Midbrain (tissue), 1 donor: Measurements from ENCODE around the gene HOXD11.

Experiments
- DNase-seq: peaks from one replicate; lab custom pipeline; 2025; lab: John Stamatoyannopoulos, UW

The HOXD11 gene

GRCh38 chr2:176105730-176106580 is 1.1 kb upstream of the HOXD11 start:
- DNase-seq, result no peak

- DNase-seq, result no peak
These were observed 676 bp downstream of the HOXD11 start for GRCh38 chr2:176107731-176108181.

- no peak for DNase-seq
These were observed 2.3 kb downstream of the HOXD11 start for GRCh38 chr2:176109192-176109901.

GRCh38 chr2:176109946-176110345 is 2.9 kb downstream of the HOXD11 start:
- DNase-seq, result no peak

GRCh38 chr2:176110415-176111308 is 3.6 kb downstream of the HOXD11 start:
- no peak for DNase-seq

- DNase-seq, result no peak
These were observed 4.2 kb downstream of the HOXD11 start for GRCh38 chr2:176111309-176111663.

- no peak for DNase-seq
These were observed 4.8 kb downstream of the HOXD11 start for GRCh38 chr2:176111846-176112374.

GRCh38 chr2:176112375-176113302 is 5.6 kb downstream of the HOXD11 start:
- no peak for DNase-seq

- no peak for DNase-seq
These were observed 7.2 kb downstream of the HOXD11 start for GRCh38 chr2:176114120-176114929.

- DNase-seq, result no peak
These were observed 8.0 kb downstream of the HOXD11 start for GRCh38 chr2:176114930-176115625.

- DNase-seq, result no peak
These were observed 9.1 kb downstream of the HOXD11 start, which contains the start of gene HOXD10 for GRCh38 chr2:176115883-176116813. HOXD10 (plus strand) TSS chr2:176116778; CDS start chr2:176116834, 56 bp downstream.

- DNase-seq, result no peak
These were observed 10.2 kb downstream of the HOXD11 start for GRCh38 chr2:176117162-176117822.

- DNase-seq, result no peak
These were observed 10.8 kb downstream of the HOXD11 start for GRCh38 chr2:176117823-176118371.

GRCh38 chr2:176118601-176119339 is 11.7 kb downstream of the HOXD11 start:
- DNase-seq, result no peak

GRCh38 chr2:176120364-176121189 is 13.5 kb downstream of the HOXD11 start:
- no peak for DNase-seq
